WERI-Rb-1 (cell line): ENCODE data around the gene CDON.

ENCODE experiments used
- DNase-seq: peaks from one replicate; pipeline ENCODE4 v3.0.0-alpha.2; 2020
- H3K27ac ChIP-seq: fragments of 250-450 bp; sonication (Bioruptor Pico); 2 replicates; pipeline ENCODE4 v1.5.1; 2020; ENCODE audit warnings: mild to moderate bottlenecking, moderate library complexity
- H3K27me3 ChIP-seq: fragments of 250-450 bp; sonication (Bioruptor Pico); 2 replicates; pipeline ENCODE4 v1.5.1; 2021; ENCODE audit warnings: mild to moderate bottlenecking, low read depth, moderate library complexity; ENCODE audit not compliant: insufficient read depth, severe bottlenecking
- H3K36me3 ChIP-seq: fragments of 250-450 bp; sonication (Bioruptor Pico); 2 replicates; pipeline ENCODE4 v1.5.1; 2020; ENCODE audit warnings: mild to moderate bottlenecking, moderate library complexity
- H3K4me3 ChIP-seq: 2 replicates; pipeline ENCODE4 v1.5.1; 2011; ENCODE audit warnings: low read depth, mild to moderate bottlenecking, control low read depth, low read length
- H3K9me3 ChIP-seq: fragments of 250-450 bp; sonication (Bioruptor Pico); 2 replicates; pipeline ENCODE4 v1.5.1; 2021; ENCODE audit warnings: mild to moderate bottlenecking, moderate library complexity; ENCODE audit not compliant: severe bottlenecking
- TF ChIP-seq, protein P1 (sequence below): IDR thresholded peaks from 2 replicates; pipeline ENCODE4 v1.5.1; 2011; ENCODE audit warnings: low read depth, mild to moderate bottlenecking, control low read depth, inconsistent platforms, low read length

CDON gene

GRCh38 chr11:126054882-126055281, 7.8 kb downstream of the CDON start:
- no peak for DNase-seq
- no peak overlapping the region for H3K4me3 ChIP-seq
- no peak overlapping the region for H3K27ac ChIP-seq
- peaks cover 5% of the 10 kb centered on the region; the same call in 1 of the 2 replicates for H3K36me3 ChIP-seq
- no peaks in the 10 kb centered on the region for H3K9me3 ChIP-seq
- TF ChIP-seq, protein P1, sequence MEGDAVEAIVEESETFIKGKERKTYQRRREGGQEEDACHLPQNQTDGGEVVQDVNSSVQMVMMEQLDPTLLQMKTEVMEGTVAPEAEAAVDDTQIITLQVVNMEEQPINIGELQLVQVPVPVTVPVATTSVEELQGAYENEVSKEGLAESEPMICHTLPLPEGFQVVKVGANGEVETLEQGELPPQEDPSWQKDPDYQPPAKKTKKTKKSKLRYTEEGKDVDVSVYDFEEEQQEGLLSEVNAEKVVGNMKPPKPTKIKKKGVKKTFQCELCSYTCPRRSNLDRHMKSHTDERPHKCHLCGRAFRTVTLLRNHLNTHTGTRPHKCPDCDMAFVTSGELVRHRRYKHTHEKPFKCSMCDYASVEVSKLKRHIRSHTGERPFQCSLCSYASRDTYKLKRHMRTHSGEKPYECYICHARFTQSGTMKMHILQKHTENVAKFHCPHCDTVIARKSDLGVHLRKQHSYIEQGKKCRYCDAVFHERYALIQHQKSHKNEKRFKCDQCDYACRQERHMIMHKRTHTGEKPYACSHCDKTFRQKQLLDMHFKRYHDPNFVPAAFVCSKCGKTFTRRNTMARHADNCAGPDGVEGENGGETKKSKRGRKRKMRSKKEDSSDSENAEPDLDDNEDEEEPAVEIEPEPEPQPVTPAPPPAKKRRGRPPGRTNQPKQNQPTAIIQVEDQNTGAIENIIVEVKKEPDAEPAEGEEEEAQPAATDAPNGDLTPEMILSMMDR: no peak
- no peaks in the 10 kb centered on the region for H3K27me3 ChIP-seq

DNA sequence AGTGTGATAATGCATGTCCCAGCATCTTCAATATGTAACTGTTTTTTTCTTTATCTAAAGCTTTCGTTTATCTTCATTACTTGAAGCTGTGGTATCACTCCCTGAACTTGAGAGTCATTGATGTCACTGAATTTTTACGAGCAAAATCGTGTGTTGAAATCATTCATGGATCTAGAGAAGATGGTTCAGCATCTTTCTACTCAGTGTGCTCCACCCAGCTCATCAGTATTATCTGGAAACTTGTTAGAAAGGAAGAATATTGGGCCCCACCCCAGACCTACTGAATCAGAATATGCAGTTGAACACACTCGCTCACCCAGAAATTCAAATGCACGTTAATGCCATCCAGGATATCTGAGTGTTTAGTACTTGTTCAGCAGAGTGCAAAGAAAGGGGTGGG, 8.3 kb downstream of the CDON start:
- H3K27ac ChIP-seq: no peak overlapping the region
- DNase-seq: no peak
- TF ChIP-seq, protein P1: no peak
- H3K9me3 ChIP-seq: no peaks in the 10 kb centered on the region
- H3K36me3 ChIP-seq: peaks cover 5% of the 10 kb centered on the region; the same call in 1 of the 2 replicates
- H3K4me3 ChIP-seq: no peak overlapping the region
- no peaks in the 10 kb centered on the region for H3K27me3 ChIP-seq

GRCh38 chr11:126053415-126054286, 9.0 kb downstream of the CDON start:
- Histone ChIP-seq H3K9me3 (no peaks in the 10 kb centered on the region), H3K27ac (no peak overlapping the region), H3K36me3 (peaks cover 5% of the 10 kb centered on the region; the same call in 1 of the 2 replicates), H3K4me3 (no peak overlapping the region), H3K27me3 (no peaks in the 10 kb centered on the region)
- DNase-seq: no peak
- TF ChIP-seq, protein P1: no peak

DNA sequence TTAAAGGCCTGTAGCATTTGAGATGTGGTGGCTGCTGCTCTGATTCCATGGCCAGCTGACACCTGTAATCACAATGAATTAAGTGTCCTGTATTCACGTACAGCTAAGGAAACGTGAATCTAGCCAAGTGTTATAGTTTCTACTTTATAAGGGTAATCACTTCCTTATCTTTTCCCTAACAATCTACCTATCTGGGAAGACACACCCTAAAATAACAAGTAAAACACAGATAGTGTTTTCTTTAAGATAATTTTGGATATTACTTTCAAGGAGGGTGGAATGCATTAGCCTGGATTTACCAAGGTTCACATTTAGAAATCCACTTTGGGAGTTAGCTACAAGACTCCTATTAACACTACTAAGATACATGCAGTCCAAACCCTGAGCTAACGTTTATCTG, 11.5 kb downstream of the CDON start:
- H3K4me3 ChIP-seq: no peak overlapping the region
- no peak overlapping the region for H3K27ac ChIP-seq
- TF ChIP-seq, protein P1: no peak
- H3K9me3 ChIP-seq: no peaks in the 10 kb centered on the region
- peaks cover 5% of the 10 kb centered on the region; the same call in 1 of the 2 replicates for H3K36me3 ChIP-seq
- H3K27me3 ChIP-seq: no peaks in the 10 kb centered on the region
- no peak for DNase-seq

DNA sequence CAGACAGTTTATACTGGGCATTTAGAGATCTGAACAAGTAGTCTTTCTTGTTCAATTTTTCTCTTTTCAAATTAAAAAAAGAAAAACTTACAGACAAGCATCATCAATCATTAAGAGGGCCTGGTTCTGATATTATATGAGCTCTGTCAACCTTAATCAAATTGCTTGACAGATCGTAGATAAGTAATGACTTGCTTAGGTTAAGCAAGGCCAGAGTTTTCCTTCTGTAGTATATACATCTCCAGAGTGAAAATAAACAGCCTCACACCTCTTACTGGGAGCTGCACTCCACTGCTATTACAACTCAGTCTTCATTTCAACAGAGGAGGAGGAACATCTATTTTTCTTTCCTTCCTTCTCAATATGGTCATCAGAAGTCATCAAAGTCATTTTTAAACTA, 13.5 kb downstream of the CDON start:
- no peaks in the 10 kb centered on the region for H3K27me3 ChIP-seq
- no peak for DNase-seq
- H3K4me3 ChIP-seq: no peak overlapping the region
- no peaks in the 10 kb centered on the region for H3K9me3 ChIP-seq
- TF ChIP-seq, protein P1: no peak
- no peaks in the 10 kb centered on the region for H3K36me3 ChIP-seq
- no peak overlapping the region for H3K27ac ChIP-seq
